Measurements from ENCODE around the gene CAV1.

DNA sequence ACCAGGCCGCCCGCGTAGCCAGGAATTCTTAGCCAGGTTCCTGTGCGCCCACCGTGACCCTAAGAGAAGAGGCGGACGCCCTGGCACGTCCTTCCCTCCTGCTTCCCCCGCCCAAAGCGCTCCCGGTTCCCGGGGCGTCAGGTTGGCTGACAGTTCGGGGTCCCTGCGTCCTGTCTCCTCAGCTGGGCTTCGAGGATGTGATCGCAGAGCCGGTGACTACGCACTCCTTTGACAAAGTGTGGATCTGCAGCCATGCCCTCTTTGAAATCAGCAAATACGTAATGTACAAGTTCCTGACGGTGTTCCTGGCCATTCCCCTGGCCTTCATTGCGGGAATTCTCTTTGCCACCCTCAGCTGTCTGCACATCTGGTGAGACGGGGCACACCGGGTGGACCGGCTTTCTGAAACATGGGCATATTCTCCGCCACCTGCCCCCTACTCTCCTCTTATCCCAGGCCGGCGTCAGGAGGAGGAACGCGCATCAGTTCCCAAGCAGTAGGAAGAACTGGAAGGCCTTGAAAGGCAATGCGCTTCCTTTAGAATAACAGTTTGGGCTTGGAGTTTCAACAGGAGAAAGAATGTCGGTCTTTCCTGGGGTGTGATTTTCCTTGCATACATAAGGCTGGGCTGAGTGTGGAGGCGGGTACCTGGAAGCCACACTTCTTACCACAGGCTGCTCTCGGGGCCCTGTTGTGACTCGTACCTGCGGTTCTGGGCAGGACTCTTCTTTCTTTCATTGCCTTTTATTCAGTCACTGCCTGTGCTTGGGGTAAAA lies 24.6 kb upstream of the CAV1 start:
- TF ChIP-seq, protein P1, sequence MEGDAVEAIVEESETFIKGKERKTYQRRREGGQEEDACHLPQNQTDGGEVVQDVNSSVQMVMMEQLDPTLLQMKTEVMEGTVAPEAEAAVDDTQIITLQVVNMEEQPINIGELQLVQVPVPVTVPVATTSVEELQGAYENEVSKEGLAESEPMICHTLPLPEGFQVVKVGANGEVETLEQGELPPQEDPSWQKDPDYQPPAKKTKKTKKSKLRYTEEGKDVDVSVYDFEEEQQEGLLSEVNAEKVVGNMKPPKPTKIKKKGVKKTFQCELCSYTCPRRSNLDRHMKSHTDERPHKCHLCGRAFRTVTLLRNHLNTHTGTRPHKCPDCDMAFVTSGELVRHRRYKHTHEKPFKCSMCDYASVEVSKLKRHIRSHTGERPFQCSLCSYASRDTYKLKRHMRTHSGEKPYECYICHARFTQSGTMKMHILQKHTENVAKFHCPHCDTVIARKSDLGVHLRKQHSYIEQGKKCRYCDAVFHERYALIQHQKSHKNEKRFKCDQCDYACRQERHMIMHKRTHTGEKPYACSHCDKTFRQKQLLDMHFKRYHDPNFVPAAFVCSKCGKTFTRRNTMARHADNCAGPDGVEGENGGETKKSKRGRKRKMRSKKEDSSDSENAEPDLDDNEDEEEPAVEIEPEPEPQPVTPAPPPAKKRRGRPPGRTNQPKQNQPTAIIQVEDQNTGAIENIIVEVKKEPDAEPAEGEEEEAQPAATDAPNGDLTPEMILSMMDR (IDR thresholded peaks at IDR 0.05), result no peak
- TF ChIP-seq POLR2A (IDR thresholded peaks at IDR 0.05), result no peak

Data from testis (tissue), 2 donors.